Amniotic stem cell (primary cell): ENCODE measurements around the gene RBM3.
A peak's percentile ranks its signal among the peaks of the same experiment; 100 is the strongest.
"Not testable (repeated sequence)": the region's sequence is repeated elsewhere in the genome, so short reads cannot be mapped to it uniquely, and the experiment has no call there.

Experiments
- DNase-seq: peaks from one replicate; lab custom pipeline; 2025; lab: John Stamatoyannopoulos, UW

RBM3 gene

DNA sequence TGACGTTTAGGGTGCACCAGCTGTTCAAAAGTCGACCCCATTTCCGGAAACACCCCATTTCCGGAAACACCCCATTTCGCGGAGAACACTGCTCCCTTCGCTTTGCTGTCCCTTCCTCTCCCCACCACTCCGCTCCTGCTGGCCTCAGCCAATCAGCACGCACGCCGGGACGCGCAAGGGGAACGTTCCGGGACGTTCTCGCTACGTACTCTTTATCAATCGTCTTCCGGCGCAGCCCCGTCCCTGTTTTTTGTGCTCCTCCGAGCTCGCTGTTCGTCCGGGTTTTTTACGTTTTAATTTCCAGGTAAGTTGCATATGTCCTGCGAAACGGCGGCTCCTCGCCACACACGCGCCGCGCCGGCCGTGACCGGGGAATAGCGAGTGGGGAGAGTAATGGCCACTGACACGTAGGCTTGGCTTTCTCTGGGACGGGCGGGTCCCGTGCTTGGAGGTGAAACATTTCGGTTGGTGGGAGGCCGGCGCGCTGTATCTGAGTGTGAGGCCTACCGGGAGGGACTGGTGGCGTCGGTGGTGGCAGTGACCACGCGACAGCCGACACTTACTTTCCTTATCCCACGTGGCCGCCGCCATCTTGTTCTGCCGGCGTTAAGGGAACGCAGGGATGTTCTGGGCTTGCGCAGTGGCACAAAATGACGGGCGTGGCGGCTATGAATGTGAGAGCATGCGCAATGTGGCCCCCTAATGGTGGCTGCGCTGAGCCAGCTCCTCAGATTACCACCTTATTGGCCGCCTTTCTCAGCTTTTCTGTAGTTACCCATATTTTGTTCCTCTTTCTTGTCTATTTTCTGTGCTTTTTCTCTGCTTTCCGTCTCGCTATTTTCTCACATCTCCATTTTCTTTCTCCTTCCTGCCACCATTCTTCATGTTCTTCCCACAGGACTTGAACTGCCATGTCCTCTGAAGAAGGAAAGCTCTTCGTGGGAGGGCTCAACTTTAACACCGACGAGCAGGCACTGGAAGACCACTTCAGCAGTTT, at the start of gene RBM3:
RBM3 (plus strand) TSS at position 215 of the 997 bp plus-strand sequence; CDS start at position 912, 697 bp downstream.
- peak; percentile 79 for DNase-seq

- DNase-seq, result not testable (repeated sequence)
Measured at GRCh38 chrX:48525853-48526252, 48.4 kb upstream of the RBM3 start.

GRCh38 chrX:48530736-48531135, 43.5 kb upstream of the RBM3 start:
- DNase-seq, result no peak

DNA sequence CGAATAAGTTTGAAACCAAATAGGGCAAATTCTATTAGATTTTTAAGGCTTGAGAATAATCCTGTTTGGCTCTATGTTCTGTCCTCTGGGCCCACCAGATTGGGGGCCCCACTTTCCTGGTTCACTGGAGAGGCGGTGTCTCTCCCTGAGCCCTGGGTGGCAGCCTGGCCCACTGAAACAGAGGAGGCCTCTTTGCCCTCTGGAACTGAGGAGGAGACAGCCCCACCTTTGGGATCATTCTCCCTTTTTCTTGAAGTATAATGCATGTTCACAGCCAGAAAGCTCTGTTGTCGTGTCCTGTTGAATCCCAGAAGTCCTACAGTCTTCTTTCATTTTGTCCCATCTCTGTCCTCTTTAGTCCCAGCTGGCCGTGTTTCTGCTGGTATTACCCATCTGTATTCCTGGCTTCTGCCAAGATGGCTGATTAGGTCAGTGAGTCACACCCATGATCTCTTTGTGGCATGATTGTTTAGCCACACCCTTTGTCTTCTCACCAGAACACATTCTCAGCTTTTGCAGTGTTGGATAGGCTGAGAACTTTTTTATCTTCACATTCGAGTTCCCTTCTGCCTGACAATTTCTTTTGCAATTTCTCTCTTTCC, 42.8 kb upstream of the RBM3 start:
- peak; percentile 24 for DNase-seq

- DNase-seq, result no peak
Measured at GRCh38 chrX:48532161-48532560, 42.1 kb upstream of the RBM3 start.

DNA sequence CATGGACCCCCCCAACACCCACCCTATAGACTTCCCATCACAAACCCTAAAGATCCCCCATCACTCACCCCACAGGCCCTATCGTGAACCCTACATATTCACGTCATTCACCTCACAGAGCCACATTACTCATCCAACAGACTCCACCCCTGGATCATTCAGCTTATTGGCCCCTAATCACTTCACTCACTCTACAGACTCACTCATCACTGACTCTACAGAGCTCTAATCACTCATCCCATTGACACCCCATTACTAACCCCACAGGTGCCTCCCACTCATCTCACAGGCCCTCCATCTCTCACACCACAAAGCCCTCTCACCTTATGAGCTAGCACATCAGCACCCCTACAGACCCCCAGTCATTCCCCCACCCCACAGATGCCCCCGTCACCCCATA, 41.1 kb upstream of the RBM3 start:
- DNase-seq, result no peak

DNA sequence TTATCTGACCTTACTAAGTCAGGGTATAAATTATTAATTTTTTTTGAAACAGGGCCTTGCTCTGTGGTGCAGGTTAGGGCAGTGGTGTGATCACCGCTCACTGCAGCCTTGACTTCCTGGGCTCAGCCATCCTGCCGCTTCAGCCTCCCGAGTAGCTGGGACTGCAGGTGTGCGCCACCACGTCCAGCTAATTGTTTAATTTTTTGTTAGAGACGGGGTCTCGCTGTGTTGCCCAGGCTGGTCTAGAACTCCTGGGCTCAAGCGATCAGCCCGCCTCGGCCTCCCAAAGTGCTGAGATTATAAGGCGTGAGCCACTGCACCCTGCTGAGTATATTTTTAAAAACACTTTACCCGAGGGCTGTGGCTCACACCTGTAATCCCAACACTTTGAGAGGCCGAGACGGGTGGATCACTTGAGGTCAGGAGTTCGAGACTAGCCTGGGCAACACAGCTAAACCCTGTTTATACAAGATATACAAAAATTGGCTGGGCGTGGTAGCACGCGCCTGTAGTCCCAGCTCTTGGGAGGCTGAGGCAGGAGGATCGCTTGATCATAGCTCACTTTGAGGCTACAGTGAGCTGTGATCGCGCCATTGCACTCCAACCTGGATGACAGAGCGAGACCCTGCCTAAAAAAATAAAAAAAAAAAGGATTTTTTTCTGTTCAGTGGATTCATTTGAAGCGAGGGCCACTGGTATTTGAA, 35.5 kb upstream of the RBM3 start:
- no peak for DNase-seq

- peak; percentile 75 for DNase-seq
Measured at GRCh38 chrX:48539345-48540027, 34.8 kb upstream of the RBM3 start, which contains the start of gene TBC1D25. Gene TBC1D25, plus strand, starts transcription at chrX:48539714. Its CDS starts 84 bp downstream, at chrX:48539798.

- DNase-seq, result no peak
Measured at GRCh38 chrX:48540028-48540375, 34.3 kb upstream of the RBM3 start.

GRCh38 chrX:48540480-48540879, 33.8 kb upstream of the RBM3 start:
- DNase-seq, result no peak

DNA sequence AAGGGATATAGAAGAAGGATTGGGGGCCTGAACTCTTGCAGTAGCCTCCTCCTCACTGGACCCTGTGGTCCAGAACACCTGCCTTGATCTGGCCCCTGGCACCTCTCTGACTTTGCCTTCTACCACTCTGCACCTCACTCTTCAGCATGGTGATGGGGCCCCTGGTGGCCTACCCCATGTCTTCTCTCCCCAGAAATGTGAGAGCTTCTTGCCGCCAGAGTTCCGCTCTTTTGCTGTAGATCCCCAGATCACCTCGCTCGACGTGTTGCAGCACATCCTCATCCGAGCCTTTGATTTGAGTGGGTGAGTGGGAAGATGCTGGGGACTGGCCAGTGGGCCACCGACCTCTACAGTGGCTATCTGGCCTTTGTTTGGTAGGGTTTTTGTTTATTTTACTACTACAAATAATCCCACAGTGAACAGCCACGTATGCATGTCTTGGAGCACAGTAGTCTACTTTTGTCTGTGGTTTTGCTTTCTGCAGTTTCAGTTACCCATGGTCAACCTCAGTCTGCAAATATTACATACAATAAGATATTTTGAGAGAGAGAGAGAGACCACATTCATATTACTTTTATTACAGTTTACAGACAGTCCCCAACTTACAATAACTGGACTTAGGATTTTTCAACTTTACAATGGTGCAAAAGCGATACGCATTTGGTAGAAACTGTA, 33.0 kb upstream of the RBM3 start:
- no peak for DNase-seq

DNA sequence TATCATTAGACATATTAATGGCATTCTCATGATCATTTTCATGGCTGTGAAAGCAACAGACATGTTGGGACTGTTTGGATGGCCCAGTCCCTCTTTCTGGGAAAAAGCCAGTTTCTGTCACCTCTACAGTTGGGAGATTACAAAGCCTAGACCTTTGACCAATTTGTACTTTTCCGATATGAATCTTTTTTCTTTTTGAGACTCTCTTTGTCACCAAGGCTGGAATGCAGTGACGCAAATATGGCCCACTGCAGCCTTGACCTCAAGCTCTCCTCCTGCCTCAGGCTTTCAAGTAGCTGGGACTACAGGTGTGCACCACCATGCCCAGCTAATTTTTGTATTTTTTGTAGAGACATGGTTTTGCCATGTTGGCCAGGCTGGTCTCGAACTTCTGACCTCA, 25.4 kb upstream of the RBM3 start:
- DNase-seq, result no peak

GRCh38 chrX:48555731-48556325, 18.5 kb upstream of the RBM3 start:
- DNase-seq, result not testable (repeated sequence)

DNA sequence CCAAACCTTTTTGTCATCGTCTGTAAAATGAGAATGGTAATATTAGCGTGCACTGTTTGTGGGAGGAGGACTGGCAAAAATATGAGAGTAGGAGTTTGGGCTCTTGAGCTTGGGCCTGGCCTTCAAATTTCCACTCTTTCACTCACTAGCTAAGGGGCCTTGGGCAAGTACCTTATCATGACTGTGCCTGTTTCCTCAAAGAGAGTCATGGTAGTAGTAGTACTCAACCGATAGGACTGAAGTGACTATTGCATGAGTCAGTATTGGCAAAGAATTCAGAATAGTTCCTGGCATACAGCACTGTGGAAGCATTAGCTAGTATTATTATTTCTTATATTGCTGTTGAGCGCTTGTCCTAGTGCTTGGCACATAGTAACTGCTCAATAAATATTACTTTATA, 16.0 kb upstream of the RBM3 start:
- peak; percentile 50 for DNase-seq

GRCh38 chrX:48559636-48560035, 14.6 kb upstream of the RBM3 start:
- DNase-seq, result no peak

GRCh38 chrX:48560056-48560455, 14.2 kb upstream of the RBM3 start:
- no peak for DNase-seq

DNA sequence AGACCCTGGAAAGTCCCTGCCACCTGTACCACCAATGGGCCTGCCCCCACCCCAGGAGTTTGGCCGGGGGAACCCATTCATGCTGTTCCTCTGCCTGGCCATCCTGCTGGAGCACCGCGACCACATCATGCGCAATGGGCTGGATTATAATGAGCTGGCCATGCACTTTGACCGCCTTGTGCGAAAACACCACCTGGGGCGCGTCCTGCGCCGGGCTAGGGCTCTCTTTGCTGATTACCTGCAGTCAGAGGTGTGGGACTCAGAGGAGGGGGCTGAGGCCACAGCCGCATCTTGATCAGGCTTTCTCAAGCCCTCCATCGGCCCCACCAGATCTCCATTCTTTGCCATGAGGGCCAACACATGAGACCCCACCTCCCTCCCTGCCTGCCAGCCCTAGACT, 13.6 kb upstream of the RBM3 start:
- DNase-seq, result no peak

- DNase-seq, result no peak
Measured at GRCh38 chrX:48569958-48570357, 4.3 kb upstream of the RBM3 start.

DNA sequence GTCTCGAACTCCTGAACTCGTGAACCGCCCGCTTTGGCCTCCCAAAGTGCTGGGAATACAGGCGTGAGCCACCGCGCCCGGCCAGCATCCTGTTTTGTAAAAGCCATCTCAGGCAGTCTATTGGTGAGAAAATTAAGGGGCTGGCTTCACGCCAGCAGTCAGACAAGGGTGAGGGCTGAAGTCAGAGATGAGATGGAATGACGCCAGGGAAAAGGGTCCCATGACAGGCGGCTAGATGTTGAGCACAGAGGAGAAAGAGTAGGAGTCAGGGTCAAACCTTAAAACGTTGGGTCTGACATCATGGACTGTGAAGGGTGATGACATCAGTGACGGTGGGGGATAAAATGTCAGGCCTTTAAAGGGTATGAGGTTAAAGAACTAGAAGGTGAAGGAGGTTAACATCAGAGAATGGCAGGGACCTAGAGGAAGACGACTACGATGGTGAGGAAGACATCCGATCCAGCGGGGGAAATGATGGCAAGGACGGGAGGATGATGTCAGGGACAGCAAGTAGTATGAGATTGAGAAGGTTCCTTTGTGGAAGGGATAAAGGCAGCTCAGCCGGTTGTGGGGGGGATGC, 504 bp upstream of the RBM3 start:
- no peak for DNase-seq

DNA sequence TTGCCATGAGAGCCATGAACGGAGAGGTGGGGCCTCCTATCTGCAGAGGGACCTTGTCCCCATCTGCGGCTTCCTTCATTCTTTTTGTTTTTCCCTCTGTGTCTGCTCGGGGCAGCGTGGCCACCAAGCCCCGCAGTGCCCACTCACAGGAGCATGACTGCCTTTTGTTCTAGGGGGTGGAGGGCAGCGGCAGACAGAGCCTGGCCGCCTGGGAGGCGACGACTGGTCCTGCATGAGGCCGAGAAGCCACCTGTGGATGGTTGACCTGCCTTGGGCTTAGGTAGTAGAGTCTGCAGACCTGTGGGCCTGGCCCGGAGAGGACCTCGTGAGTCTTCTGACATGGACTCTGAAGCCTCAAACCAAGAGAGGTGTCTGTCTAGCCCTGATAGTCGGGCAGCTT, 1.4 kb downstream of the RBM3 start:
- DNase-seq, result no peak

DNA sequence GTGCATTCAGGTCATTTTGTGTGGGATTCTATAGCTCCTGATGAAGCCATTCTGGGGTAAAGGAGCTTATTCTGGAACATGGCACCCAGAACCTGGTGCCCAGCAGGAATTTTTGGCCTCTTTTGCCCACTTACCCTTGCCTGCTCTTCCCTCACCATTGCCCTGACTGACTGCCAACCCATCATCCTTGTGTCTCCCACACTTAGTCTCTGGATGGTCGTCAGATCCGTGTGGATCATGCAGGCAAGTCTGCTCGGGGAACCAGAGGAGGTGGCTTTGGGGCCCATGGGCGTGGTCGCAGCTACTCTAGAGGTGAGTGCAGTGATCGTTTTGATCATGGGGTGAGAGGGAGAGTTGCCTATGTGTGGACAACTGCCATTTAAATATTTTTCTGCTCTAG, 1.8 kb downstream of the RBM3 start:
- no peak for DNase-seq
